K562 (cell line): ENCODE results near the gene TMEM167B. TPM values are rescaled to one million over a fixed set of nuclear protein-coding genes. Genes with fewer than 3 reads are reported as not detected.

Experiments
- ATAC-seq: fragments of 200-7000 bp; cut with Tn5 transposase; 3 replicates; pipeline ENCODE4 v1.9.1; 2020; ENCODE audit warnings: moderate library complexity
- Bru-seq: library from RNA; stranded (reverse); fragments of 400-500 nt; gene quantifications from one replicate; lab custom pipeline; 2021; lab: Mats Ljungman, UMichigan
- BruChase-seq, 2 experiments: library from RNA; stranded (reverse); fragments of 400-500 nt; gene quantifications; one replicate each; lab custom pipeline; 2021; lab: Mats Ljungman, UMichigan
- BruUV-seq: library from RNA; stranded (reverse); fragments of 400-500 nt; replicated peaks from 2 replicates; lab custom pipeline; 2021; lab: Mats Ljungman, UMichigan
- CTCF ChIA-PET: fragments of 300-600 bp; formaldehyde crosslinking; extraction: SDS; loops from one replicate; lab custom pipeline; 2021; ENCODE audit warnings: low intra/inter-chr PET ratio; lab: Yijun Ruan, JAX
- POLR2A ChIA-PET: fragments of 300-600, 350-650 bp; sonication (Branson Sonifier 250); formaldehyde crosslinking; extraction: SDS; loops from one replicate; lab custom pipeline; 2021; ENCODE audit warnings: antibody characterized with exemption, inconsistent platforms; lab: Yijun Ruan, JAX
- DNase-seq, 4 experiments: peaks; one replicate each; pipeline versions ENCODE4 v3.0.0 to v3.0.0-alpha.2; 2011 to 2018; ENCODE audit warnings: low spot score in 3 of 4, mixed read lengths in 3 of 4; ENCODE audit errors: extremely low read depth in 1 of 4
- FAIRE-seq: peaks from 2 replicates; lab custom pipeline; 2011; peaks lifted over from hg19 to GRCh38; lab: Jason Lieb, UNC
- H2AFZ ChIP-seq: 2 replicates; pipeline ENCODE4 v1.6.0; 2011; ENCODE audit warnings: low read depth, low read length, control low read depth, inconsistent platforms
- H3K27ac ChIP-seq: fragments of 200-600 bp; 3 replicates; pipeline ENCODE4 v1.8.0; 2011; ENCODE audit warnings: low read depth, mild to moderate bottlenecking, control low read depth, inconsistent platforms, low read length, moderate library complexity, mixed read lengths; ENCODE audit errors: extremely low read depth
- H3K27me3 ChIP-seq, 2 experiments: fragments of 300-600 bp in 1 of 2; 2 replicates in 1 of 2; 3 replicates in 1 of 2; pipeline versions ENCODE4 v1.6.0 to v1.8.0; 2011; ENCODE audit warnings: inconsistent platforms in 2 of 2, low read length in 2 of 2, mild to moderate bottlenecking in 1 of 2, mixed read lengths in 1 of 2, moderate library complexity in 1 of 2; ENCODE audit not compliant: control insufficient read depth in 2 of 2, insufficient read depth in 2 of 2
- H3K36me3 ChIP-seq: fragments of 300-600 bp; 3 replicates; pipeline ENCODE4 v1.8.0; 2011; ENCODE audit warnings: mild to moderate bottlenecking, low read length, inconsistent platforms; ENCODE audit not compliant: control insufficient read depth, insufficient read depth
- H3K4me1 ChIP-seq, 2 experiments: fragments of 200-600 bp in 1 of 2; replicated peaks in 1 of 2; 2 replicates in 1 of 2; 3 replicates in 1 of 2; pipeline versions ENCODE4 v1.5.1 to v1.8.0; 2011; ENCODE audit warnings: inconsistent platforms in 2 of 2, low read length in 2 of 2, mild to moderate bottlenecking in 1 of 2, mixed read lengths in 1 of 2, moderate library complexity in 1 of 2; ENCODE audit not compliant: control insufficient read depth in 2 of 2, insufficient read depth in 2 of 2
- H3K4me2 ChIP-seq: 2 replicates; pipeline ENCODE4 v1.6.1; 2011; ENCODE audit warnings: low read length, control low read depth, inconsistent platforms, mixed read lengths; ENCODE audit not compliant: insufficient read depth
- H3K4me3 ChIP-seq: fragments of 200-600 bp; sonication (generic), shearing (Covaris generic); 2 replicates; pipeline ENCODE4 v1.5.1; 2016; ENCODE audit warnings: control low read depth, inconsistent platforms
- H3K79me2 ChIP-seq: fragments of 200-600 bp; 3 replicates; pipeline ENCODE4 v1.8.0; 2011; ENCODE audit warnings: low read length, inconsistent platforms; ENCODE audit not compliant: control insufficient read depth, insufficient read depth
- H3K9ac ChIP-seq, 2 experiments: 2 replicates each; pipeline versions ENCODE4 v1.6.0 to v1.6.1; 2011; ENCODE audit warnings: low read depth in 2 of 2, low read length in 2 of 2, control low read depth in 1 of 2, inconsistent platforms in 1 of 2, mild to moderate bottlenecking in 1 of 2, mixed read lengths in 1 of 2; ENCODE audit not compliant: insufficient read depth in 1 of 2
- H3K9me1 ChIP-seq: one replicate; pipeline ENCODE4 v1.6.0; 2011; ENCODE audit warnings: inconsistent platforms, mild to moderate bottlenecking, low read length, moderate library complexity; ENCODE audit not compliant: control insufficient read depth, insufficient read depth
- H3K9me3 ChIP-seq: replicated peaks from 2 replicates; pipeline ENCODE4 v1.5.1; 2011; ENCODE audit warnings: low read depth, low read length, inconsistent platforms; ENCODE audit not compliant: control insufficient read depth, insufficient read depth
- H4K20me1 ChIP-seq: replicated peaks from 2 replicates; pipeline ENCODE4 v1.6.1; 2011; ENCODE audit warnings: low read length, inconsistent platforms, mixed read lengths; ENCODE audit not compliant: control insufficient read depth, insufficient read depth
- BMI1 ChIP-seq: fragments of 150-350 bp; IDR thresholded peaks from 2 replicates; pipeline ENCODE4 v1.6.1; 2014; ENCODE audit warnings: low read length
- EGR1 ChIP-seq: fragments of 450-650 bp; conservative IDR thresholded peaks from 2 replicates; pipeline ENCODE4 v1.6.1; 2017; ENCODE audit warnings: mild to moderate bottlenecking
- MAX ChIP-seq: sonication (generic); formaldehyde crosslinking; IDR thresholded peaks from 2 replicates; pipeline ENCODE4 v1.9.0; 2022; ENCODE audit warnings: mild to moderate bottlenecking, missing genetic modification reagents
- NFIC ChIP-seq: fragments of 450-650 bp; IDR thresholded peaks from 2 replicates; pipeline ENCODE4 v1.6.1; 2017; ENCODE audit warnings: mild to moderate bottlenecking, inconsistent platforms
- NRF1 ChIP-seq, 2 experiments: fragments of 450-650 bp; IDR thresholded peaks in 1 of 2; conservative IDR thresholded peaks in 1 of 2; 2 replicates each; pipeline ENCODE4 v1.6.1; 2014; ENCODE audit warnings: mild to moderate bottlenecking in 2 of 2
- RAD21 ChIP-seq, 2 experiments: fragments of 250-450 bp in 1 of 2; fragments of 450-650 bp in 1 of 2; sonication (Bioruptor Pico) in 1 of 2; formaldehyde crosslinking in 1 of 2; IDR thresholded peaks in 1 of 2; conservative IDR thresholded peaks in 1 of 2; 2 replicates each; pipeline versions ENCODE4 v1.4.0 to v1.8.0; 2020 to 2022; ENCODE audit warnings: mild to moderate bottlenecking in 2 of 2, moderate library complexity in 1 of 2
- RBM15 ChIP-seq: fragments of 200-400 bp; formaldehyde crosslinking; IDR thresholded peaks from 2 replicates; pipeline ENCODE4 v1.6.1; 2018; ENCODE audit warnings: mild to moderate bottlenecking, low read length, moderate library complexity; ENCODE audit not compliant: insufficient read depth
- SAP30 ChIP-seq: fragments of 200-600 bp; sonication (generic); IDR thresholded peaks from 2 replicates; pipeline ENCODE4 v1.6.1; 2012; ENCODE audit warnings: borderline replicate concordance, low read depth, mild to moderate bottlenecking, moderate library complexity, low read length, control low read depth, inconsistent platforms; ENCODE audit not compliant: insufficient read depth, poor library complexity, severe bottlenecking
- SREBF2 ChIP-seq: sonication (generic); formaldehyde crosslinking; IDR thresholded peaks from 2 replicates; pipeline ENCODE4 v1.4.0; 2020; ENCODE audit warnings: mild to moderate bottlenecking, missing genetic modification reagents
- ZNF12 ChIP-seq: sonication (generic); formaldehyde crosslinking; IDR thresholded peaks from 2 replicates; pipeline ENCODE4 v1.4.0; 2020; ENCODE audit warnings: mild to moderate bottlenecking, missing genetic modification reagents
- ZNF253 ChIP-seq: fragments of 250-450 bp; sonication (Bioruptor Pico); conservative IDR thresholded peaks from 2 replicates; pipeline ENCODE4 v1.6.1; 2021; ENCODE audit warnings: mild to moderate bottlenecking
- ZNF354B ChIP-seq: fragments of 250-450 bp; sonication (Bioruptor Pico); IDR thresholded peaks from 2 replicates; pipeline ENCODE4 v1.4.0; 2020
- ZNF41 ChIP-seq: fragments of 250-450 bp; sonication (Bioruptor Pico); conservative IDR thresholded peaks from 2 replicates; pipeline ENCODE4 v1.4.0; 2020; ENCODE audit warnings: mild to moderate bottlenecking
- ZNF431 ChIP-seq: sonication (generic); formaldehyde crosslinking; IDR thresholded peaks from 2 replicates; pipeline ENCODE4 v1.8.0; 2022; ENCODE audit warnings: mild to moderate bottlenecking, missing genetic modification reagents
- WGBS: fragments of 100-300 bp; shearing (Covaris generic); methylation state at CpG from one replicate; pipeline ENCODE4 v1.1.6; 2016; ENCODE audit warnings: low coverage, mixed read lengths; ENCODE audit not compliant: insufficient coverage; ENCODE audit errors: missing lambda C conversion rate; 5-methylcytosine and 5-hydroxymethylcytosine counted together
- in situ Hi-C: fragments of 300-500 bp; cut with MboI; formaldehyde crosslinking; loops from 4 replicates; pipeline ENCODE4 v1.15.0; 2018; ENCODE audit warnings: inconsistent platforms, mixed read lengths
- intact Hi-C: fragments of 100-400 bp; cut with micrococcal nuclease; formaldehyde crosslinking; loops from 2 replicates; pipeline ENCODE4 v1.14.2; 2022
- long read RNA-seq, 3 experiments: library from polyadenylated mRNA in 2 of 3; library from RNA in 1 of 3; unstranded in 2 of 3; stranded (forward) in 1 of 3; transcript quantifications; one replicate each; pipeline ENCODE4 v2.0.0, GENCODE V29; 2019 to 2022
- polyA minus RNA-seq, 3 experiments: library from RNA; depleted of rRNA, polyadenylated mRNA; stranded (reverse); fragments of >200 nt; gene quantifications; 2 replicates each; pipeline ENCODE4 v1.2.3, GENCODE V29; 2011
- polyA plus RNA-seq, 8 experiments: library from polyadenylated mRNA; depleted of rRNA in 4 of 8; stranded (reverse) in 5 of 8; unstranded in 3 of 8; fragments of >200 nt; fragmentation: Nextera tagmentation in 2 of 8; fragmentation: Illumina TruSeq in 1 of 8; extraction: Ambion mirVana in 2 of 8; extraction: Trizol in 1 of 8; gene quantifications; 2 replicates each; pipeline versions ENCODE4 v1.2.1 to v1.2.3, GENCODE V29; 2011 to 2014; ENCODE audit warnings: inconsistent platforms in 1 of 8, missing spikeins in 1 of 8
- total RNA-seq, 7 experiments: library from RNA; depleted of rRNA in 6 of 7; stranded (reverse); fragments of >200 nt in 6 of 7; fragmentation: Illumina TruSeq in 2 of 7; extraction: Trizol in 2 of 7; gene quantifications; 2 replicates each; pipeline versions ENCODE4 v1.2.1 to v1.2.3, GENCODE V29; 2011 to 2021; ENCODE audit warnings: low replicate concordance in 1 of 7

The TMEM167B gene
- total RNA-seq (2011; cell fraction: chromatin; rRNA removed; ENCODE audit: low replicate concordance): 18.1 and 23.4 TPM in 2 replicates
- total RNA-seq (2011; cell fraction: nucleolus; rRNA removed): 17.2 and 20.7 TPM in 2 replicates
- 28.7 and 30.7 TPM in 2 replicates for total RNA-seq (2011; cell fraction: nucleoplasm; rRNA removed)
- total RNA-seq (2014; rRNA removed) (17.2 and 25.8 TPM in 2 replicates), total RNA-seq (2014; rRNA removed; fragmentation: Illumina TruSeq; extraction: Trizol) (32.2 and 38.2 TPM in 2 replicates), total RNA-seq (2015; rRNA removed; fragmentation: Illumina TruSeq; extraction: Trizol) (29.0 and 33.4 TPM in 2 replicates), total RNA-seq (2021) (34.1 and 35.6 TPM in 2 replicates), polyA plus RNA-seq (2011; rRNA removed) (26.0 and 26.7 TPM in 2 replicates), polyA plus RNA-seq (2014; fragmentation: Illumina TruSeq; extraction: Trizol) (35.2 and 36.4 TPM in 2 replicates), polyA plus RNA-seq (2014; fragmentation: Nextera tagmentation; extraction: Ambion mirVana) (10 to 100 TPM; 25.0 to 36.3 TPM), polyA plus RNA-seq (2014; rRNA removed) (17.2 and 26.5 TPM in 2 replicates), polyA minus RNA-seq (2011; rRNA and poly(A)+ RNA removed) (17.3 and 27.7 TPM in 2 replicates), Bru-seq, nascent RNA (percentile 95 among the genes with signal in this experiment), BruChase-seq, experiment 1, labeled RNA remaining after a 2-hour chase (percentile 96 among the genes with signal in this experiment), BruChase-seq, experiment 2, labeled RNA remaining after a 6-hour chase (percentile 98 among the genes with signal in this experiment)
- polyA plus RNA-seq (2011; cell fraction: cytosol; rRNA removed): 10.8 and 15.9 TPM in 2 replicates
- polyA plus RNA-seq (2011; cell fraction: nucleus; rRNA removed): 10.9 and 18.1 TPM in 2 replicates
- polyA plus RNA-seq (2012): 29.7 and 33.2 TPM in 2 replicates
- polyA minus RNA-seq (2011; cell fraction: cytosol; rRNA and poly(A)+ RNA removed): 15.3 and 18.0 TPM in 2 replicates
- polyA minus RNA-seq (2011; cell fraction: nucleus; rRNA and poly(A)+ RNA removed): 4.7 and 9.4 TPM in 2 replicates
- long read RNA-seq, experiment 1, transcript TMEM167B-201 (3 exons, 3,730 nt): major isoform, 58 of 89 reads
- long read RNA-seq, experiment 1, partial matches to known transcripts: 1 of 89 reads
- long read RNA-seq, experiment 1, other reads (novel, unspliced or antisense): 27 of 89 reads
- long read RNA-seq, experiment 2, transcript TMEM167B-201 (3 exons, 3,730 nt): major isoform, 20 of 49 reads
- long read RNA-seq, experiment 2, partial matches to known transcripts: 1 of 49 reads
- long read RNA-seq, experiment 2, other reads (novel, unspliced or antisense): 28 of 49 reads
- long read RNA-seq, experiment 3, transcript TMEM167B-201 (3 exons, 3,730 nt): major isoform, 18 of 21 reads
- long read RNA-seq, experiment 3, partial matches to known transcripts: 0 of 21 reads
- long read RNA-seq, experiment 3, other reads (novel, unspliced or antisense): 3 of 21 reads

DNA sequence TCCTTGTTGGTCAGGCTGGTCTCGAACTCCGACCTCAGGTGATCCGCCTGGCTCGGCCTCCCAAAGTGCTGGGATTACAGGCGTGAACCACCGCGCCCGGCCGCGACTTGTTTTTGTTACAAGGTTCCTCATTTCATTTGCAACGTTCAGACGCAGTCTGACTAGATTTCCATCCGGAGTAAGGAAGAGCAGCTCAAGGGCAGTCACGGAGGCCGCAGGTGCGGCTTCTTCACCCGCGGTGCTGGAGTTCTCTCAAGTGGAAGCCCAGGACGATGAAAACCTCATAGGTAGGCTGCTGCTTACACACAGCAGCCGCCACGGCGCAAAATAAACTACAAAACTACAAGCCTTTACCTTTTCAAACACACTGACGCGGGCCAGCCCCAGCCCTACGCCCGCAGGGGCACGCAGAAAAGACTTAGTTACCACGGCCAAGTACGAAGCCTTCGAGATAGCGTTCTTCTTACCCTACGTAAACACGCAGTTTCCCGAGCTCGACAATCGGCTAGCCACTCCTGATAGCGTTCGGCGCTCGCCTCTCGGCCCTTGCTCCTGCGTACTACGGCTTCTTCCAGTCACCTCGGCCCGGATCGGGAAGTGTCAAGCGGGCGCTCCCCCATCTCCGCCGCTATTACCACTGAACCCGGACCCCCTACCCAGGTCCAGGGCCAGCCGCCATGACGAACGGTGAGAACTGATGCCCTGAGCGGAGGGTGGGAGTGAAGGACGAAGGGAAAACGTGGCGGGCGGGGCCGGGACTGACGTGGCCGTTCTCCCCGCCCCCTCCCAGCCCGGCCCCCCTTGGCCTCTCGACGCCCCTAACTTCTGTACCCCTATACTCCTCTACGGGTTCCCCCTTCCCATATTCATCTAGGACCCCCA lies at the start of gene TMEM167B:
TMEM167B (plus strand) TSS at position 569 of the 882 bp plus-strand sequence; CDS start at position 678, 109 bp downstream.
- under 1% methylated on average over 54 of the region's 67 CpGs for WGBS
- POLR2A ChIA-PET: interaction anchor here (0.6 to 4.5 kb wide), 17 partner anchors 7 to 425 kb away, joined by 3 to 90 read pairs (median 3); a partner anchor contains a TSS
- no peak for TF ChIP-seq SREBF2 (CRISPR knock-in tag)
- TF ChIP-seq ZNF41 (CRISPR knock-in tag): peak; percentile 5; the same call in 1 of the 2 replicates
- no peak; a peak in 1 of 4 replicates for TF ChIP-seq RAD21 (CRISPR knock-in tag; conservative IDR thresholded peaks at IDR 0.05 in 1 of 2, IDR thresholded peaks at IDR 0.05 in 1 of 2)
- TF ChIP-seq NFIC: peak; percentile 36; the same call in 1 of the 2 replicates
- TF ChIP-seq BMI1: no peak
- peak; percentile 64 for TF ChIP-seq EGR1
- no peak for TF ChIP-seq ZNF431 (CRISPR knock-in tag)
- TF ChIP-seq NRF1 (conservative IDR thresholded peaks at IDR 0.05 in 1 of 2, IDR thresholded peaks at IDR 0.05 in 1 of 2): peak; percentile 85 to 89
- peak; percentile 70; the same call in 1 of the 2 replicates for TF ChIP-seq ZNF12
- no peak for TF ChIP-seq ZNF354B (CRISPR knock-in tag)
- TF ChIP-seq RBM15: no peak
- TF ChIP-seq SAP30: peak; percentile 62
- peak; percentile 82 for TF ChIP-seq MAX (CRISPR knock-in tag)
- no peak for TF ChIP-seq ZNF253 (CRISPR knock-in tag)

More for the DNA sequence above, at the start of gene TMEM167B:
- ATAC-seq (peak; percentile 86), DNase-seq (peak; percentile 89 to 98 (median 90)), FAIRE-seq (peak; percentile 79)
- CTCF ChIA-PET: interaction anchor here (1.6 to 2.9 kb wide), 2 partner anchors 9 to 21 kb away, joined by 10 to 12 read pairs; a partner anchor contains a TSS
- in situ Hi-C loops (no loop called here), intact Hi-C loops (loop anchor here (1.0 kb wide), 1 partner anchor 10 kb away; no protein-coding TSS in a partner anchor)
- H3K4me1 ChIP-seq: peaks cover 0 to 16% of the 10 kb centered on the region in 2 experiments; a peak in 3 of 5 replicates
- H3K9ac ChIP-seq: peak within 1 kb of the TSS; percentile 90 to 93
- no peaks in the 10 kb centered on the region for H3K9me1 ChIP-seq
- H4K20me1 ChIP-seq: no peaks in the 10 kb centered on the region
- TSS peak; percentile 93 for BruUV-seq
- peaks cover 62% of the 10 kb centered on the region for H3K79me2 ChIP-seq
- H3K4me2 ChIP-seq: peak within 1 kb of the TSS; percentile 97
- H3K27me3 ChIP-seq: no peaks in the 10 kb centered on the region
- no peaks in the 10 kb centered on the region for H3K9me3 ChIP-seq
- H3K4me3 ChIP-seq: peak within 1 kb of the TSS; percentile 85
- H3K27ac ChIP-seq: peak within 1 kb of the TSS; percentile 95
- H2AFZ ChIP-seq: peak within 1 kb of the TSS; percentile 99
- peaks cover 32% of the 10 kb centered on the region for H3K36me3 ChIP-seq
